Fibroblast of lung (primary cell): ENCODE results near the gene VAMP3. TPM values are rescaled to one million over a fixed set of nuclear protein-coding genes. Genes with fewer than 3 reads are reported as not detected.

Experiments used
- DNase-seq, 2 donors: peaks; one replicate each; pipeline versions ENCODE4 v3.0.0 to v3.0.0-alpha.2; 2010; ENCODE audit warnings: low read depth in 2 of 2
- H2AFZ ChIP-seq: 2 replicates; pipeline ENCODE4 v1.5.1; 2012; ENCODE audit warnings: low read length, control low read depth, inconsistent platforms
- H3K27ac ChIP-seq: 2 replicates; pipeline ENCODE4 v1.5.1; 2011; ENCODE audit warnings: low read length, control low read depth; ENCODE audit not compliant: insufficient read depth
- H3K27me3 ChIP-seq: 2 replicates; pipeline ENCODE4 v1.5.1; 2011; ENCODE audit warnings: mild to moderate bottlenecking, low read length; ENCODE audit not compliant: control insufficient read depth, insufficient read depth
- H3K36me3 ChIP-seq: 2 replicates; pipeline ENCODE4 v1.5.1; 2011; ENCODE audit warnings: low read length; ENCODE audit not compliant: control insufficient read depth, insufficient read depth
- H3K4me1 ChIP-seq: 2 replicates; pipeline ENCODE4 v1.5.1; 2011; ENCODE audit warnings: low read length; ENCODE audit not compliant: control insufficient read depth, insufficient read depth; ENCODE audit errors: extremely low read depth
- H3K4me2 ChIP-seq: 2 replicates; pipeline ENCODE4 v1.5.1; 2011; ENCODE audit warnings: low read length, control low read depth; ENCODE audit not compliant: insufficient read depth; ENCODE audit errors: extremely low read depth
- H3K4me3 ChIP-seq, 4 experiments: fragments of 200-600 bp in 1 of 4; sonication (generic) in 1 of 4; replicated peaks in 1 of 4; 2 replicates each; pipeline ENCODE4 v1.5.1; 2011 to 2016; ENCODE audit warnings: low read length in 4 of 4, low read depth in 3 of 4, mild to moderate bottlenecking in 3 of 4, control low read depth in 2 of 4, inconsistent platforms in 1 of 4, mixed read lengths in 1 of 4; ENCODE audit not compliant: insufficient read depth in 1 of 4; ENCODE audit errors: control extremely low read depth in 1 of 4
- H3K79me2 ChIP-seq: 2 replicates; pipeline ENCODE4 v1.5.1; 2012; ENCODE audit warnings: mild to moderate bottlenecking, low read length, inconsistent platforms; ENCODE audit not compliant: control insufficient read depth, insufficient read depth
- H3K9ac ChIP-seq: 2 replicates; pipeline ENCODE4 v1.5.1; 2011; ENCODE audit warnings: mild to moderate bottlenecking, low read length, control low read depth; ENCODE audit not compliant: insufficient read depth
- H3K9me3 ChIP-seq: 2 replicates; pipeline ENCODE4 v1.5.1; 2012; ENCODE audit warnings: low read depth, low read length; ENCODE audit not compliant: control insufficient read depth, insufficient read depth
- H4K20me1 ChIP-seq: 2 replicates; pipeline ENCODE4 v1.5.1; 2011; ENCODE audit warnings: low read length; ENCODE audit not compliant: control insufficient read depth, insufficient read depth; ENCODE audit errors: extremely low read depth
- polyA plus RNA-seq, 2 donors: library from polyadenylated mRNA; depleted of rRNA in 1 of 2; stranded (reverse) in 1 of 2; unstranded in 1 of 2; fragments of >200 nt; gene quantifications; 2 replicates each; pipeline ENCODE4 v1.2.1, GENCODE V29; 2011 to 2012; ENCODE audit warnings: missing spikeins in 1 of 2
- total RNA-seq: library from RNA; depleted of rRNA; stranded (reverse); fragments of >200 nt; gene quantifications from 2 replicates; pipeline ENCODE4 v1.2.1, GENCODE V29; 2014
- TF ChIP-seq, protein P1 (sequence below), 2 donors: IDR thresholded peaks in 1 of 2; conservative IDR thresholded peaks in 1 of 2; 1 replicate in 1 of 2; 2 replicates in 1 of 2; pipeline ENCODE4 v1.5.1; 2011 to 2012; ENCODE audit warnings: low read length in 2 of 2, control low read depth in 1 of 2, inconsistent platforms in 1 of 2, low read depth in 1 of 2, mild to moderate bottlenecking in 1 of 2

VAMP3 gene
- total and polyA plus RNA-seq, 2 donors (not counting 1 experiment from before 2014, with no cell fraction given), result 106 to 257 TPM

DNA sequence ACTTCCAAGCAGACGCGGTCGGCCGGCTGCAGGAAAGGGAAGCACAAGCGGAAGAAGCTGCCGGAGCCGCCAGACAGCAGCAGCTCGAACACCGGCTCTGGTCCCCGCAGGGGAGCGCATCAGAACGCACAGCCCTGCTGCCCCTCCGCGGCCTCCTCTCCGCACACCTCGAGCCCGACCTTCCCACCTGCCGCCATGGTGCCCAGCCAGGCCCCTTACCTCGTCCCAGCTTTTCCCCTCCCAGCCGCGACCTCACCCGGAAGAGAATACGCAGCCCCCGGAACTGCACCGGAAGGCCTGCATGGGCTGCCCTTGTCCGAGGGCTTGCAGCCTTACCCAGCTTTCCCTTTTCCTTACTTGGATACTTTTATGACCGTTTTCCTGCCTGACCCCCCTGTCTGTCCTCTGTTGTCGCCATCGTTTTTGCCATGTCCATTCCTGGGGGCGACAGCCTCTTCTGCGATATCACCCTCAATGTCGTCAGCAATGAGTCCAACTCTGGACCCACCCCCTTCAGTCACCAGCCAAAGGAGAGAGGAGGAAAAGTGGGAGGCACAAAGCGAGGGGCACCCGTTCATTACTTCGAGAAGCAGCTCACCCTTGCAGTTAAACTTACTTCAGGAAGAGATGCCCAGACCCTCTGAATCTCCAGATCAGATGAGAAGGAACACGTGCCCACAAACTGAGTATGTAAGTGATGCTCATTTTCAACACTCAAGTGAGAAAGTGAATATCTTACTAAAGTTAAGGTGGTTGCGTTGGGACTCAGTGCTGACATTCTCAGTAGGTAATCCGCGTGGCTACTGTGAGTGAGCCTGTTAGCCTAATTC lies 56.2 kb downstream of the VAMP3 start:
- H2AFZ ChIP-seq, result no peak overlapping the region
- peak in 1 of 2 donors; percentile 53 for DNase-seq
- H3K79me2 ChIP-seq, result no peaks in the 10 kb centered on the region
- H3K27ac ChIP-seq, result no peak overlapping the region
- no peak overlapping the region for H3K4me2 ChIP-seq
- no peaks in the 10 kb centered on the region for H3K9me3 ChIP-seq
- no peaks in the 10 kb centered on the region for H3K4me1 ChIP-seq
- TF ChIP-seq, protein P1, sequence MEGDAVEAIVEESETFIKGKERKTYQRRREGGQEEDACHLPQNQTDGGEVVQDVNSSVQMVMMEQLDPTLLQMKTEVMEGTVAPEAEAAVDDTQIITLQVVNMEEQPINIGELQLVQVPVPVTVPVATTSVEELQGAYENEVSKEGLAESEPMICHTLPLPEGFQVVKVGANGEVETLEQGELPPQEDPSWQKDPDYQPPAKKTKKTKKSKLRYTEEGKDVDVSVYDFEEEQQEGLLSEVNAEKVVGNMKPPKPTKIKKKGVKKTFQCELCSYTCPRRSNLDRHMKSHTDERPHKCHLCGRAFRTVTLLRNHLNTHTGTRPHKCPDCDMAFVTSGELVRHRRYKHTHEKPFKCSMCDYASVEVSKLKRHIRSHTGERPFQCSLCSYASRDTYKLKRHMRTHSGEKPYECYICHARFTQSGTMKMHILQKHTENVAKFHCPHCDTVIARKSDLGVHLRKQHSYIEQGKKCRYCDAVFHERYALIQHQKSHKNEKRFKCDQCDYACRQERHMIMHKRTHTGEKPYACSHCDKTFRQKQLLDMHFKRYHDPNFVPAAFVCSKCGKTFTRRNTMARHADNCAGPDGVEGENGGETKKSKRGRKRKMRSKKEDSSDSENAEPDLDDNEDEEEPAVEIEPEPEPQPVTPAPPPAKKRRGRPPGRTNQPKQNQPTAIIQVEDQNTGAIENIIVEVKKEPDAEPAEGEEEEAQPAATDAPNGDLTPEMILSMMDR (conservative IDR thresholded peaks at IDR 0.05 in 1 of 2, IDR thresholded peaks at IDR 0.05 in 1 of 2; ENCODE audit: low read depth in 1 of 2, low read length in 2 of 2), result no peak
- H3K9ac ChIP-seq, result no peak overlapping the region
- peak overlapping the region in 2 of 4 experiments; percentile 40 to 76 for H3K4me3 ChIP-seq
- H3K27me3 ChIP-seq, result no peaks in the 10 kb centered on the region
- H3K36me3 ChIP-seq, result peaks cover 5% of the 10 kb centered on the region
- H4K20me1 ChIP-seq, result no peaks in the 10 kb centered on the region

Other genes with a start within 250 kb of the VAMP3 start
- 10.3 and 18.8 TPM in 2 replicates for gene PER3, start 13.0 kb downstream of the VAMP3 start, total RNA-seq
- gene PER3, start 13.0 kb downstream of the VAMP3 start, polyA plus RNA-seq, result 10.3 and 16.6 TPM in 2 replicates
- not detected in 2 replicates for gene UTS2, start 81.8 kb downstream of the VAMP3 start, total RNA-seq
- not detected in 2 replicates for gene UTS2, start 81.8 kb downstream of the VAMP3 start, polyA plus RNA-seq
- gene TNFRSF9, start 169.5 kb downstream of the VAMP3 start, total RNA-seq, result under 0.01 TPM in 1 of 2 replicates, not detected in the other
- 0.02 TPM in 1 of 2 replicates, not detected in the other for gene TNFRSF9, start 169.5 kb downstream of the VAMP3 start, polyA plus RNA-seq
- 251 and 264 TPM in 2 replicates for gene PARK7, start 190.4 kb downstream of the VAMP3 start, total RNA-seq
- gene PARK7, start 190.4 kb downstream of the VAMP3 start, polyA plus RNA-seq, result 513 and 651 TPM in 2 replicates